ENCODE results near the gene ACRBP.

DNA sequence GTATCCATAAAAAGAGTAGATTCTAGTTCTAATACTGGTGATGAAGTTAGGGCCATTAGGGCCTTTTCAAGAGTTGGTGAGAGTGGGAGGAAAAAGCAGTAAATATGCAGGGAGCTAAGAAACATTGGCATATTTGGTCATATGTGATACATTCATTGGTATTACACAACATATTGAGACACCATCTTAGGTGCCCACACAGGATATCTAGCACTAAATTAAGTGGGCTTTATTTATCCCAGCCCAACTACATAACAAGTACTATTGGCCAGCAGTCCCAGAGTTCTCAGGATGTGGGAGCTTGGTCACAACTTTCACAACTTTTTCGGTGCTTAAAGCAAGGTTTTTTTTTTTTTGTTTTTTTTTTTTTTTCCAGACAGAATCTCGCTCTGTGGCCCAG is 17.7 kb upstream of the ACRBP start:
- TF ChIP-seq, protein P1, sequence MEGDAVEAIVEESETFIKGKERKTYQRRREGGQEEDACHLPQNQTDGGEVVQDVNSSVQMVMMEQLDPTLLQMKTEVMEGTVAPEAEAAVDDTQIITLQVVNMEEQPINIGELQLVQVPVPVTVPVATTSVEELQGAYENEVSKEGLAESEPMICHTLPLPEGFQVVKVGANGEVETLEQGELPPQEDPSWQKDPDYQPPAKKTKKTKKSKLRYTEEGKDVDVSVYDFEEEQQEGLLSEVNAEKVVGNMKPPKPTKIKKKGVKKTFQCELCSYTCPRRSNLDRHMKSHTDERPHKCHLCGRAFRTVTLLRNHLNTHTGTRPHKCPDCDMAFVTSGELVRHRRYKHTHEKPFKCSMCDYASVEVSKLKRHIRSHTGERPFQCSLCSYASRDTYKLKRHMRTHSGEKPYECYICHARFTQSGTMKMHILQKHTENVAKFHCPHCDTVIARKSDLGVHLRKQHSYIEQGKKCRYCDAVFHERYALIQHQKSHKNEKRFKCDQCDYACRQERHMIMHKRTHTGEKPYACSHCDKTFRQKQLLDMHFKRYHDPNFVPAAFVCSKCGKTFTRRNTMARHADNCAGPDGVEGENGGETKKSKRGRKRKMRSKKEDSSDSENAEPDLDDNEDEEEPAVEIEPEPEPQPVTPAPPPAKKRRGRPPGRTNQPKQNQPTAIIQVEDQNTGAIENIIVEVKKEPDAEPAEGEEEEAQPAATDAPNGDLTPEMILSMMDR (IDR thresholded peaks at IDR 0.05): no peak
- TF ChIP-seq POLR2A (IDR thresholded peaks at IDR 0.05) (no peak), POLR2AphosphoS5 (IDR thresholded peaks at IDR 0.05) (no peak), EP300 (IDR thresholded peaks at IDR 0.05; ENCODE audit: low read depth) (no peak)

Measured in transverse colon (tissue), 4 donors.